ENCODE measurements around the gene PKLR.

DNA sequence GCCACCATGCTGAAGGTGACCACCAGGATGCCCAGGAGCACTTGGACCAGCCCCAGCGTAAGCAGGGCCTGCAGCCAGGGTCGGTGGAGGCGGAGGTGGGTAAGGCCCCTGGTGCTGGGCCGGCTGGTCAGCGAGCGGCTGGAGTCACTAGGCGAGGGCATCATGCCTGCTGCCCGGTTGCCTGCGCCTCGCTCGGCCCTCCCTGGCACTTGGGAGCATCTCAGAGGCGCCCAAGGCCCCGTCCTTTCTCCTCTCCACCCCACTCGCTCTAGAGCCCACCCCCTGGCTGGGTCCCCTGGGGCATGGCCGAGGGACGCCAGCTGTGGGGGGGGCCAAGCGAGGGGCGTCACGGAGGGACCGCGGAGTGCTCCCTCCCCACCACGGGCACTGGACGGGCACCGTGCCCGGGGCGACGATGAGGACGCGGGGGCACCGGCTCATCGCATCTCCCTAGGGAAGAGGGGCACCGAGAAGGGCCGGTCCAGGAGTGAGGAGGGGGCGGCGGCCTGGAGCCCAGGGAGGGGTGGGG, 46.5 kb downstream of the PKLR start:
- TF ChIP-seq, protein P1, sequence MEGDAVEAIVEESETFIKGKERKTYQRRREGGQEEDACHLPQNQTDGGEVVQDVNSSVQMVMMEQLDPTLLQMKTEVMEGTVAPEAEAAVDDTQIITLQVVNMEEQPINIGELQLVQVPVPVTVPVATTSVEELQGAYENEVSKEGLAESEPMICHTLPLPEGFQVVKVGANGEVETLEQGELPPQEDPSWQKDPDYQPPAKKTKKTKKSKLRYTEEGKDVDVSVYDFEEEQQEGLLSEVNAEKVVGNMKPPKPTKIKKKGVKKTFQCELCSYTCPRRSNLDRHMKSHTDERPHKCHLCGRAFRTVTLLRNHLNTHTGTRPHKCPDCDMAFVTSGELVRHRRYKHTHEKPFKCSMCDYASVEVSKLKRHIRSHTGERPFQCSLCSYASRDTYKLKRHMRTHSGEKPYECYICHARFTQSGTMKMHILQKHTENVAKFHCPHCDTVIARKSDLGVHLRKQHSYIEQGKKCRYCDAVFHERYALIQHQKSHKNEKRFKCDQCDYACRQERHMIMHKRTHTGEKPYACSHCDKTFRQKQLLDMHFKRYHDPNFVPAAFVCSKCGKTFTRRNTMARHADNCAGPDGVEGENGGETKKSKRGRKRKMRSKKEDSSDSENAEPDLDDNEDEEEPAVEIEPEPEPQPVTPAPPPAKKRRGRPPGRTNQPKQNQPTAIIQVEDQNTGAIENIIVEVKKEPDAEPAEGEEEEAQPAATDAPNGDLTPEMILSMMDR (IDR thresholded peaks at IDR 0.05; ENCODE audit: control extremely low read depth in 1 of 3, insufficient read depth in 1 of 3, low read depth in 1 of 3, low read length in 3 of 3) = no peak
- TF ChIP-seq ASH2L (IDR thresholded peaks at IDR 0.05; ENCODE audit: low read length) (peak; percentile 6), EP300 (IDR thresholded peaks at IDR 0.05; ENCODE audit: borderline replicate concordance in 1 of 2, low read depth in 2 of 2, low read length in 2 of 2) (no peak)

Data from H1 (cell line).